ENCODE measurements around the gene ATP6V1G3.

- TF ChIP-seq CTCF (IDR thresholded peaks at IDR 0.05) (no peak), POLR2A (IDR thresholded peaks at IDR 0.05) (no peak), POLR2AphosphoS5 (IDR thresholded peaks at IDR 0.05; ENCODE audit: insufficient read depth in 1 of 2, low read depth in 1 of 2) (no peak)
Measured at GRCh38 chr1:198519639-198520501, 20.6 kb downstream of the ATP6V1G3 start.
